Peyer's patch (tissue), 4 donors: Measurements from ENCODE around the gene OR11H6.

Experiments
- CTCF ChIP-seq, 6 experiments: fragments of 450-650 bp in 4 of 6; fragments of 200-600 bp in 2 of 6; sonication (generic) in 1 of 6; IDR thresholded peaks; one replicate each; pipeline ENCODE4 v1.5.1; 2017 to 2019; ENCODE audit warnings: antibody characterized with exemption in 6 of 6, mild to moderate bottlenecking in 3 of 6, moderate library complexity in 1 of 6
- POLR2A ChIP-seq, 2 donors: fragments of 450-650 bp; IDR thresholded peaks; one replicate each; pipeline ENCODE4 v1.5.1; 2017; ENCODE audit warnings: antibody characterized with exemption in 2 of 2, mild to moderate bottlenecking in 2 of 2, moderate library complexity in 2 of 2

GRCh38 chr14:20219033-20219432 lies 4.5 kb upstream of the OR11H6 start:
- TF ChIP-seq CTCF (IDR thresholded peaks at IDR 0.05) (no peak), POLR2A (IDR thresholded peaks at IDR 0.05) (no peak)
